ENCODE results near the gene C19orf38.

DNA sequence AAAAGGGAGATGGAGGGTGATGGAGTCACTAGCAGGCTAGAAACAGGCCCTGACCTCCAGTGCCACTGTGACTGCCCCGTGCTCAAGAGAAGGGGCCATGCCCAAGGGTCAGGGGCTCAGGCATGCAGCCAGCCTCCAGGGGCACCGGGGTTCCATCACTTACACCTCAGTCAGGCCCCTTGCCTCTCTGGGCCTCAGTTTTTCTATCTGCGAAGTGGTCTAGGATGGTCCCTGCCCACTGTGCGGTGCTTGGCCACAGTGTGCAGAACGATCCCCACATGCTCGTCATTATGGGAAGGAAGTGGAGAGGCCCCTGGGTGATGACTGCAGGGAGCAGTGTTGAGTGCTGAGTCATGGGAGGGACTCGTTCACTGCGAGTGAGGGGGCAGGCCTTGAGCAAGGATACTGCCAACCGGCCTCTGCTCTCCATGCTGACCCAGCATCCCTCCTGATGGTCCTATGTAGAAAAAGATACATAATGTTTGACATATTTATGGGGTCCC is 35.3 kb upstream of the C19orf38 start:
- no peak for TF ChIP-seq RAD21 (conservative IDR thresholded peaks at IDR 0.05 in 1 of 2, IDR thresholded peaks at IDR 0.05 in 1 of 2)
- TF ChIP-seq, protein P1, sequence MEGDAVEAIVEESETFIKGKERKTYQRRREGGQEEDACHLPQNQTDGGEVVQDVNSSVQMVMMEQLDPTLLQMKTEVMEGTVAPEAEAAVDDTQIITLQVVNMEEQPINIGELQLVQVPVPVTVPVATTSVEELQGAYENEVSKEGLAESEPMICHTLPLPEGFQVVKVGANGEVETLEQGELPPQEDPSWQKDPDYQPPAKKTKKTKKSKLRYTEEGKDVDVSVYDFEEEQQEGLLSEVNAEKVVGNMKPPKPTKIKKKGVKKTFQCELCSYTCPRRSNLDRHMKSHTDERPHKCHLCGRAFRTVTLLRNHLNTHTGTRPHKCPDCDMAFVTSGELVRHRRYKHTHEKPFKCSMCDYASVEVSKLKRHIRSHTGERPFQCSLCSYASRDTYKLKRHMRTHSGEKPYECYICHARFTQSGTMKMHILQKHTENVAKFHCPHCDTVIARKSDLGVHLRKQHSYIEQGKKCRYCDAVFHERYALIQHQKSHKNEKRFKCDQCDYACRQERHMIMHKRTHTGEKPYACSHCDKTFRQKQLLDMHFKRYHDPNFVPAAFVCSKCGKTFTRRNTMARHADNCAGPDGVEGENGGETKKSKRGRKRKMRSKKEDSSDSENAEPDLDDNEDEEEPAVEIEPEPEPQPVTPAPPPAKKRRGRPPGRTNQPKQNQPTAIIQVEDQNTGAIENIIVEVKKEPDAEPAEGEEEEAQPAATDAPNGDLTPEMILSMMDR (IDR thresholded peaks at IDR 0.05), result no peak
- TF ChIP-seq, protein P2, sequence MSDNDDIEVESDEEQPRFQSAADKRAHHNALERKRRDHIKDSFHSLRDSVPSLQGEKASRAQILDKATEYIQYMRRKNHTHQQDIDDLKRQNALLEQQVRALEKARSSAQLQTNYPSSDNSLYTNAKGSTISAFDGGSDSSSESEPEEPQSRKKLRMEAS (IDR thresholded peaks at IDR 0.05), result peak; percentile 57
- no peak for TF ChIP-seq CEBPB (IDR thresholded peaks at IDR 0.05)
- no peak for TF ChIP-seq EHMT2 (IDR thresholded peaks at IDR 0.05; ENCODE audit: low read depth)
- no peak for TF ChIP-seq MYC (IDR thresholded peaks at IDR 0.05; ENCODE audit: borderline replicate concordance, low read length)
- TF ChIP-seq, protein P3, sequence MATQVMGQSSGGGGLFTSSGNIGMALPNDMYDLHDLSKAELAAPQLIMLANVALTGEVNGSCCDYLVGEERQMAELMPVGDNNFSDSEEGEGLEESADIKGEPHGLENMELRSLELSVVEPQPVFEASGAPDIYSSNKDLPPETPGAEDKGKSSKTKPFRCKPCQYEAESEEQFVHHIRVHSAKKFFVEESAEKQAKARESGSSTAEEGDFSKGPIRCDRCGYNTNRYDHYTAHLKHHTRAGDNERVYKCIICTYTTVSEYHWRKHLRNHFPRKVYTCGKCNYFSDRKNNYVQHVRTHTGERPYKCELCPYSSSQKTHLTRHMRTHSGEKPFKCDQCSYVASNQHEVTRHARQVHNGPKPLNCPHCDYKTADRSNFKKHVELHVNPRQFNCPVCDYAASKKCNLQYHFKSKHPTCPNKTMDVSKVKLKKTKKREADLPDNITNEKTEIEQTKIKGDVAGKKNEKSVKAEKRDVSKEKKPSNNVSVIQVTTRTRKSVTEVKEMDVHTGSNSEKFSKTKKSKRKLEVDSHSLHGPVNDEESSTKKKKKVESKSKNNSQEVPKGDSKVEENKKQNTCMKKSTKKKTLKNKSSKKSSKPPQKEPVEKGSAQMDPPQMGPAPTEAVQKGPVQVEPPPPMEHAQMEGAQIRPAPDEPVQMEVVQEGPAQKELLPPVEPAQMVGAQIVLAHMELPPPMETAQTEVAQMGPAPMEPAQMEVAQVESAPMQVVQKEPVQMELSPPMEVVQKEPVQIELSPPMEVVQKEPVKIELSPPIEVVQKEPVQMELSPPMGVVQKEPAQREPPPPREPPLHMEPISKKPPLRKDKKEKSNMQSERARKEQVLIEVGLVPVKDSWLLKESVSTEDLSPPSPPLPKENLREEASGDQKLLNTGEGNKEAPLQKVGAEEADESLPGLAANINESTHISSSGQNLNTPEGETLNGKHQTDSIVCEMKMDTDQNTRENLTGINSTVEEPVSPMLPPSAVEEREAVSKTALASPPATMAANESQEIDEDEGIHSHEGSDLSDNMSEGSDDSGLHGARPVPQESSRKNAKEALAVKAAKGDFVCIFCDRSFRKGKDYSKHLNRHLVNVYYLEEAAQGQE (IDR thresholded peaks at IDR 0.05), result no peak
- no peak for TF ChIP-seq CHD2 (IDR thresholded peaks at IDR 0.05; ENCODE audit: low read length, partially characterized antibody)
- no peak for TF ChIP-seq RFX5 (IDR thresholded peaks at IDR 0.05)
- TF ChIP-seq, protein P4, sequence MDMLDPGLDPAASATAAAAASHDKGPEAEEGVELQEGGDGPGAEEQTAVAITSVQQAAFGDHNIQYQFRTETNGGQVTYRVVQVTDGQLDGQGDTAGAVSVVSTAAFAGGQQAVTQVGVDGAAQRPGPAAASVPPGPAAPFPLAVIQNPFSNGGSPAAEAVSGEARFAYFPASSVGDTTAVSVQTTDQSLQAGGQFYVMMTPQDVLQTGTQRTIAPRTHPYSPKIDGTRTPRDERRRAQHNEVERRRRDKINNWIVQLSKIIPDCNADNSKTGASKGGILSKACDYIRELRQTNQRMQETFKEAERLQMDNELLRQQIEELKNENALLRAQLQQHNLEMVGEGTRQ (IDR thresholded peaks at IDR 0.05), result no peak
- TF ChIP-seq POLR2A (IDR thresholded peaks at IDR 0.05; ENCODE audit: low read length), result no peak
